ENCODE data around the gene STXBP2.

The STXBP2 gene

GRCh38 chr19:7624810-7625209, 12.1 kb upstream of the STXBP2 start:
- Histone ChIP-seq H3K4me2 (ENCODE audit: low read depth, low read length, poor library complexity, severe bottlenecking) (no peak overlapping the region), H3K79me2 (ENCODE audit: insufficient read depth, low read length) (peaks cover 31% of the 10 kb centered on the region), H3K4me3 (ENCODE audit: insufficient read depth, low read length, poor library complexity, severe bottlenecking) (no peak overlapping the region), H3K9me3 (ENCODE audit: insufficient read depth, low read length) (no peaks in the 10 kb centered on the region), H3K27ac (ENCODE audit: low read depth, low read length) (no peak overlapping the region), H3K9me2 (replicated peaks; ENCODE audit: insufficient read depth, low read length) (no peaks in the 10 kb centered on the region), H3K36me3 (ENCODE audit: low read length) (no peaks in the 10 kb centered on the region), H4K20me1 (ENCODE audit: low read depth, low read length) (no peaks in the 10 kb centered on the region), H3K9ac (ENCODE audit: low read length) (no peak overlapping the region), H3K27me3 (ENCODE audit: low read length) (no peaks in the 10 kb centered on the region), H3F3A (ENCODE audit: insufficient read depth) (no peaks in the 10 kb centered on the region), H2AFZ (ENCODE audit: low read depth, low read length, severe bottlenecking) (no peak overlapping the region)
- TF ChIP-seq CTCF (IDR thresholded peaks at IDR 0.05; ENCODE audit: insufficient read depth, low read length, poor library complexity, severe bottlenecking) = no peak
- no peak for TF ChIP-seq EZH2phosphoT487 (conservative IDR thresholded peaks at IDR 0.05; ENCODE audit: low read length)

- H3K9me2 ChIP-seq (replicated peaks; ENCODE audit: insufficient read depth, low read length) = no peaks in the 10 kb centered on the region
- no peaks in the 10 kb centered on the region for H3K9me3 ChIP-seq (ENCODE audit: insufficient read depth, low read length)
- TF ChIP-seq CTCF (IDR thresholded peaks at IDR 0.05; ENCODE audit: insufficient read depth, low read length, poor library complexity, severe bottlenecking) (no peak), EZH2phosphoT487 (conservative IDR thresholded peaks at IDR 0.05; ENCODE audit: low read length) (no peak)
- H3K4me3 ChIP-seq (ENCODE audit: insufficient read depth, low read length, poor library complexity, severe bottlenecking) = no peak overlapping the region
- H3K79me2 ChIP-seq (ENCODE audit: insufficient read depth, low read length) = peaks cover 41% of the 10 kb centered on the region
- no peaks in the 10 kb centered on the region for H3K27me3 ChIP-seq (ENCODE audit: low read length)
- H3K4me2 ChIP-seq (ENCODE audit: low read depth, low read length, poor library complexity, severe bottlenecking) = no peak overlapping the region
- H3K9ac ChIP-seq (ENCODE audit: low read length) = no peak overlapping the region
- H3K36me3 ChIP-seq (ENCODE audit: low read length) = no peaks in the 10 kb centered on the region
- no peaks in the 10 kb centered on the region for H3F3A ChIP-seq (ENCODE audit: insufficient read depth)
- no peak overlapping the region for H2AFZ ChIP-seq (ENCODE audit: low read depth, low read length, severe bottlenecking)
- no peaks in the 10 kb centered on the region for H4K20me1 ChIP-seq (ENCODE audit: low read depth, low read length)
- H3K27ac ChIP-seq (ENCODE audit: low read depth, low read length) = no peak overlapping the region
Measured at GRCh38 chr19:7625763-7626372, 11.0 kb upstream of the STXBP2 start.

- Histone ChIP-seq H3K9me3 (ENCODE audit: insufficient read depth, low read length) (no peaks in the 10 kb centered on the region), H3K27me3 (ENCODE audit: low read length) (no peaks in the 10 kb centered on the region), H3F3A (ENCODE audit: insufficient read depth) (no peaks in the 10 kb centered on the region), H3K27ac (ENCODE audit: low read depth, low read length) (no peak overlapping the region), H2AFZ (ENCODE audit: low read depth, low read length, severe bottlenecking) (no peak overlapping the region), H4K20me1 (ENCODE audit: low read depth, low read length) (no peaks in the 10 kb centered on the region), H3K4me2 (ENCODE audit: low read depth, low read length, poor library complexity, severe bottlenecking) (no peak overlapping the region), H3K79me2 (ENCODE audit: insufficient read depth, low read length) (peaks cover 42% of the 10 kb centered on the region), H3K36me3 (ENCODE audit: low read length) (no peaks in the 10 kb centered on the region), H3K9me2 (replicated peaks; ENCODE audit: insufficient read depth, low read length) (no peaks in the 10 kb centered on the region), H3K9ac (ENCODE audit: low read length) (no peak overlapping the region), H3K4me3 (ENCODE audit: insufficient read depth, low read length, poor library complexity, severe bottlenecking) (no peak overlapping the region)
- TF ChIP-seq CTCF (IDR thresholded peaks at IDR 0.05; ENCODE audit: insufficient read depth, low read length, poor library complexity, severe bottlenecking) = no peak
Measured at GRCh38 chr19:7627166-7627565, 9.7 kb upstream of the STXBP2 start.
